Myocyte (in vitro differentiated cells): ENCODE results near the gene MTCP1. TPM values are rescaled to one million over a fixed set of nuclear protein-coding genes. Genes with fewer than 3 reads are reported as not detected.

Experiments used
- total RNA-seq: library from RNA; depleted of rRNA; stranded (reverse); fragments of >200 nt; gene quantifications from 2 replicates; pipeline ENCODE4 v1.2.3, GENCODE V29; 2014

The MTCP1 gene
- total RNA-seq, 1 donor from 2014 or later = 1.1 TPM

Other genes starting within 250 kb of the MTCP1 start
- gene SMIM9, start 236.5 kb downstream of the MTCP1 start, total RNA-seq = not detected in 2 replicates
- gene F8A1, start 184.8 kb downstream of the MTCP1 start, total RNA-seq = 2.4 and 3.7 TPM in 2 replicates
- gene F8, start 48.4 kb downstream of the MTCP1 start, total RNA-seq = 4.1 and 9.3 TPM in 2 replicates
- gene FUNDC2, start 44.3 kb downstream of the MTCP1 start, total RNA-seq = 73.3 and 86.8 TPM in 2 replicates
- 17.4 and 25.2 TPM in 2 replicates for gene CMC4, start within 50 bp of the MTCP1 start, total RNA-seq
- 8.0 and 9.5 TPM in 2 replicates for gene BRCC3, start 372 bp upstream of the MTCP1 start, total RNA-seq
- gene VBP1, start 145.3 kb upstream of the MTCP1 start, total RNA-seq = 80.2 and 80.8 TPM in 2 replicates
- gene RAB39B, start 193.4 kb upstream of the MTCP1 start, total RNA-seq = 0.16 TPM in 1 of 2 replicates, not detected in the other